Peyer's patch (tissue), 4 donors: ENCODE measurements around the gene TMEM132D.

ENCODE experiments used
- CTCF ChIP-seq, 6 experiments: fragments of 450-650 bp in 4 of 6; fragments of 200-600 bp in 2 of 6; sonication (generic) in 1 of 6; IDR thresholded peaks; one replicate each; pipeline ENCODE4 v1.5.1; 2017 to 2019; ENCODE audit warnings: antibody characterized with exemption in 6 of 6, mild to moderate bottlenecking in 3 of 6, moderate library complexity in 1 of 6
- POLR2A ChIP-seq, 2 donors: fragments of 450-650 bp; IDR thresholded peaks; one replicate each; pipeline ENCODE4 v1.5.1; 2017; ENCODE audit warnings: antibody characterized with exemption in 2 of 2, mild to moderate bottlenecking in 2 of 2, moderate library complexity in 2 of 2

GRCh38 chr12:129937426-129937825 is 33.6 kb upstream of the TMEM132D start:
- TF ChIP-seq CTCF (IDR thresholded peaks at IDR 0.05) (no peak), POLR2A (IDR thresholded peaks at IDR 0.05) (no peak)
